SU-DHL-6 (cell line): ENCODE data around the gene FAM83D.

Experiments used
- H2AFZ ChIP-seq: fragments of 200-600 bp; sonication (generic); 2 replicates; pipeline ENCODE4 v1.6.1; 2014; ENCODE audit warnings: low read depth, mild to moderate bottlenecking, moderate library complexity, mixed read lengths, antibody characterized with exemption, low read length; ENCODE audit not compliant: severe bottlenecking
- H3F3A ChIP-seq: fragments of 200-600 bp; shearing (Covaris generic); 2 replicates; pipeline ENCODE4 v1.6.0; 2016; ENCODE audit warnings: antibody characterized with exemption, mild to moderate bottlenecking; ENCODE audit not compliant: insufficient read depth
- H3K27ac ChIP-seq: fragments of 200-600 bp; sonication (generic); 2 replicates; pipeline ENCODE4 v1.5.1; 2016; ENCODE audit warnings: low read depth, mild to moderate bottlenecking, low read length, moderate library complexity, mixed read lengths
- H3K27me3 ChIP-seq: fragments of 200-600 bp; sonication (generic), shearing (Covaris generic); 2 replicates; pipeline ENCODE4 v1.6.0; 2014; ENCODE audit warnings: mild to moderate bottlenecking, low read length
- H3K36me3 ChIP-seq: fragments of 200-600 bp; sonication (generic); 2 replicates; pipeline ENCODE4 v1.6.1; 2014; ENCODE audit warnings: mild to moderate bottlenecking, low read length, mixed read lengths
- H3K4me2 ChIP-seq: fragments of 300-600, 200-600 bp; shearing (Covaris generic), sonication (generic); 2 replicates; pipeline ENCODE4 v1.6.0; 2014; ENCODE audit warnings: low read length, low read depth, mild to moderate bottlenecking; ENCODE audit not compliant: poor library complexity, severe bottlenecking
- H3K4me3 ChIP-seq: fragments of 200-600 bp; sonication (generic); 2 replicates; pipeline ENCODE4 v1.5.1; 2014; ENCODE audit warnings: antibody characterized with exemption, low read length, mild to moderate bottlenecking, mixed read lengths; ENCODE audit not compliant: insufficient read depth, poor library complexity, severe bottlenecking
- H3K79me2 ChIP-seq: fragments of 200-600 bp; sonication (generic); 2 replicates; pipeline ENCODE4 v1.6.1; 2014; ENCODE audit warnings: mild to moderate bottlenecking, low read length, moderate library complexity; ENCODE audit not compliant: insufficient read depth
- H3K9ac ChIP-seq: fragments of 200-600 bp; sonication (generic); 2 replicates; pipeline ENCODE4 v1.7.0; 2014; ENCODE audit warnings: mild to moderate bottlenecking, low read length
- H3K9me2 ChIP-seq: fragments of 200-600 bp; sonication (generic); replicated peaks from 2 replicates; pipeline ENCODE4 v1.6.1; 2014; ENCODE audit warnings: low read length; ENCODE audit not compliant: insufficient read depth
- H3K9me3 ChIP-seq: fragments of 200-600 bp; sonication (generic); 2 replicates; pipeline ENCODE4 v1.6.1; 2014; ENCODE audit warnings: low read length, mixed read lengths; ENCODE audit not compliant: insufficient read depth
- H4K20me1 ChIP-seq: fragments of 200-600 bp; sonication (generic); 2 replicates; pipeline ENCODE4 v1.6.1; 2014; ENCODE audit warnings: low read depth, mild to moderate bottlenecking, antibody characterized with exemption, low read length, moderate library complexity, mixed read lengths
- CTCF ChIP-seq: fragments of 200-600 bp; sonication (generic); IDR thresholded peaks from one replicate; pipeline ENCODE4 v1.5.1; 2017; ENCODE audit warnings: antibody characterized with exemption, mild to moderate bottlenecking, low read length, moderate library complexity; ENCODE audit not compliant: insufficient read depth, poor library complexity, severe bottlenecking
- EZH2phosphoT487 ChIP-seq: fragments of 200-600 bp; sonication (generic), shearing (Covaris generic); conservative IDR thresholded peaks from 2 replicates; pipeline ENCODE4 v1.6.1; 2018; ENCODE audit warnings: mild to moderate bottlenecking, antibody characterized with exemption, low read length, moderate library complexity, mixed read lengths

FAM83D gene

GRCh38 chr20:38973107-38973506, 46.9 kb downstream of the FAM83D start:
- no peak overlapping the region for H3K27ac ChIP-seq
- no peak overlapping the region for H2AFZ ChIP-seq
- no peak for TF ChIP-seq EZH2phosphoT487
- no peak for TF ChIP-seq CTCF
- H3K9me2 ChIP-seq, result no peaks in the 10 kb centered on the region
- H3K27me3 ChIP-seq, result no peaks in the 10 kb centered on the region
- H3F3A ChIP-seq, result no peaks in the 10 kb centered on the region
- peaks cover 12% of the 10 kb centered on the region; the same call in 1 of the 2 replicates for H3K36me3 ChIP-seq
- no peaks in the 10 kb centered on the region for H3K9me3 ChIP-seq
- no peak overlapping the region for H3K4me3 ChIP-seq
- H3K79me2 ChIP-seq, result peaks cover 7% of the 10 kb centered on the region; the same call in 1 of the 2 replicates
- no peak overlapping the region for H3K9ac ChIP-seq
- H3K4me2 ChIP-seq, result no peak overlapping the region
- no peaks in the 10 kb centered on the region for H4K20me1 ChIP-seq

GRCh38 chr20:38973645-38974044, 47.4 kb downstream of the FAM83D start:
- Histone ChIP-seq H3K9me3 (no peaks in the 10 kb centered on the region), H3K4me2 (no peak overlapping the region), H3K36me3 (peaks cover 12% of the 10 kb centered on the region; the same call in 1 of the 2 replicates), H2AFZ (no peak overlapping the region), H3K79me2 (peaks cover 9% of the 10 kb centered on the region; the same call in 1 of the 2 replicates), H3K9ac (no peak overlapping the region), H4K20me1 (no peaks in the 10 kb centered on the region), H3K4me3 (no peak overlapping the region), H3K27ac (no peak overlapping the region), H3K27me3 (no peaks in the 10 kb centered on the region), H3F3A (no peaks in the 10 kb centered on the region), H3K9me2 (no peaks in the 10 kb centered on the region)
- TF ChIP-seq CTCF (no peak), EZH2phosphoT487 (no peak)

- Histone ChIP-seq H3K9me3 (no peaks in the 10 kb centered on the region), H2AFZ (no peak overlapping the region), H3K4me2 (no peak overlapping the region), H3K79me2 (peaks cover 21% of the 10 kb centered on the region), H3K4me3 (no peak overlapping the region), H3K27ac (no peak overlapping the region), H3K9ac (no peak overlapping the region), H4K20me1 (0 out of 2 replicates have a peak, but pooled peaks cover 4% of the 10 kb centered on the region), H3K36me3 (peaks cover 12% of the 10 kb centered on the region; the same call in 1 of the 2 replicates), H3F3A (no peaks in the 10 kb centered on the region), H3K9me2 (no peaks in the 10 kb centered on the region), H3K27me3 (no peaks in the 10 kb centered on the region)
- TF ChIP-seq EZH2phosphoT487, result no peak
- TF ChIP-seq CTCF, result no peak
Observed at GRCh38 chr20:38975539-38976120, 49.4 kb downstream of the FAM83D start.
